GM21381 (cell line): ENCODE measurements around the gene SPDYE16.
"Not testable (repeated sequence)": the region's sequence is repeated elsewhere in the genome, so short reads cannot be mapped to it uniquely, and the experiment has no call there.

Source experiments
- ATAC-seq: cut with Tn5 transposase; IDR thresholded peaks from one replicate; pipeline ENCODE4 v1.9.1; 2021; ENCODE audit warnings: mild to moderate bottlenecking, moderate library complexity; ENCODE audit not compliant: unreplicated experiment

Gene SPDYE16

GRCh38 chr7:76543197-76543596 is at the start of gene SPDYE16:
TSS of gene SPDYE16 (minus strand) at chr7:76543297. CDS start at chr7:76541459, 1,838 bp downstream.
- not testable (repeated sequence) for ATAC-seq

GRCh38 chr7:76592694-76593093 is 49.6 kb upstream of the SPDYE16 start:
- not testable (repeated sequence) for ATAC-seq

- ATAC-seq, result peak; percentile 71
Observed at GRCh38 chr7:76591602-76592304, 48.7 kb upstream of the SPDYE16 start.

GRCh38 chr7:76591033-76591432 is 47.9 kb upstream of the SPDYE16 start:
- not testable (repeated sequence) for ATAC-seq

- ATAC-seq, result not testable (repeated sequence)
Observed at GRCh38 chr7:76588586-76588985, 45.5 kb upstream of the SPDYE16 start.

- ATAC-seq, result not testable (repeated sequence)
Observed at GRCh38 chr7:76586585-76587315, 43.7 kb upstream of the SPDYE16 start.

GRCh38 chr7:76583636-76584281 is 40.7 kb upstream of the SPDYE16 start:
- ATAC-seq, result not testable (repeated sequence)

GRCh38 chr7:76582848-76583631 is 39.9 kb upstream of the SPDYE16 start:
- ATAC-seq, result not testable (repeated sequence)

GRCh38 chr7:76575919-76576655 is 33.0 kb upstream of the SPDYE16 start:
- not testable (repeated sequence) for ATAC-seq

- ATAC-seq, result not testable (repeated sequence)
Observed at GRCh38 chr7:76575431-76575830, 32.3 kb upstream of the SPDYE16 start.

GRCh38 chr7:76572296-76572695 is 29.2 kb upstream of the SPDYE16 start:
- ATAC-seq, result not testable (repeated sequence)

- not testable (repeated sequence) for ATAC-seq
Observed at GRCh38 chr7:76570324-76570775, 27.3 kb upstream of the SPDYE16 start.

- ATAC-seq, result not testable (repeated sequence)
Observed at GRCh38 chr7:76568742-76569141, 25.6 kb upstream of the SPDYE16 start.

- ATAC-seq, result not testable (repeated sequence)
Observed at GRCh38 chr7:76567753-76568152, 24.7 kb upstream of the SPDYE16 start.

- ATAC-seq, result not testable (repeated sequence)
Observed at GRCh38 chr7:76567311-76567710, 24.2 kb upstream of the SPDYE16 start.

- ATAC-seq, result not testable (repeated sequence)
Observed at GRCh38 chr7:76565001-76565400, 21.9 kb upstream of the SPDYE16 start.

GRCh38 chr7:76561342-76561741 is 18.2 kb upstream of the SPDYE16 start:
- not testable (repeated sequence) for ATAC-seq

- not testable (repeated sequence) for ATAC-seq
Observed at GRCh38 chr7:76560157-76560556, 17.1 kb upstream of the SPDYE16 start.

GRCh38 chr7:76559685-76560084 is 16.6 kb upstream of the SPDYE16 start:
- ATAC-seq, result not testable (repeated sequence)

GRCh38 chr7:76551992-76552391 is 8.9 kb upstream of the SPDYE16 start:
- ATAC-seq, result not testable (repeated sequence)
